ENCODE data around the gene KRT5. TPM values are rescaled to one million over a fixed set of nuclear protein-coding genes. Genes with fewer than 3 reads are reported as not detected.

The KRT5 gene
- total RNA-seq, 1 donor from 2014 or later, result not detected

- ATAC-seq (ENCODE audit: poor library complexity), result no peak
- intact Hi-C loops (cut with DNase I), result no loop called here
These were observed 19.6 kb upstream of the KRT5 start for GRCh38 chr12:52539821-52540173.

GRCh38 chr12:52539083-52539820, 19.1 kb upstream of the KRT5 start:
- DNase-seq (no peak), ATAC-seq (ENCODE audit: poor library complexity) (no peak)
- intact Hi-C loops (cut with DNase I), result no loop called here

More at GRCh38 chr12:52539821-52540173, 19.6 kb upstream of the KRT5 start:
- no peak for DNase-seq

DNA sequence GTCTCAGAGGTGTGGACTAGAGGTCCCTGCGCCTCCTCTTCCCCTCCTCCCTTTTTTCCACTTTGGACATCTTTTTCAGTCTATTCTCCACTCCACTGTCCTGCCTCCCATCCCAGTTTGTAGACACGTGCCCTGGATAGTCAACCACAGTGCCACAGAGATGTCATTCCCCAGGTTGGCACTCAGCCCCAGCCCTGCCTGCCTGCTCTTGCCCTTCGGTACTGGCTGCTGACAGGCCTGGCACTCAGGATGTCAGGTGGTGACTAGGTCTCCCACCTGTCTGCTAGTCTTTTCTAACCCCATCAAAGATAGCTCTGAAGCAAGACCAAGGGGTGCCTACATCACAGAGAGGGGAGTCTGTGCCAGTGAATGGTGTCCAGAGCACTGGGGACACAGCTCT, 16.9 kb upstream of the KRT5 start:
- ATAC-seq (ENCODE audit: poor library complexity) (no peak), DNase-seq (no peak)
- intact Hi-C loops (cut with DNase I), result no loop called here

DNA sequence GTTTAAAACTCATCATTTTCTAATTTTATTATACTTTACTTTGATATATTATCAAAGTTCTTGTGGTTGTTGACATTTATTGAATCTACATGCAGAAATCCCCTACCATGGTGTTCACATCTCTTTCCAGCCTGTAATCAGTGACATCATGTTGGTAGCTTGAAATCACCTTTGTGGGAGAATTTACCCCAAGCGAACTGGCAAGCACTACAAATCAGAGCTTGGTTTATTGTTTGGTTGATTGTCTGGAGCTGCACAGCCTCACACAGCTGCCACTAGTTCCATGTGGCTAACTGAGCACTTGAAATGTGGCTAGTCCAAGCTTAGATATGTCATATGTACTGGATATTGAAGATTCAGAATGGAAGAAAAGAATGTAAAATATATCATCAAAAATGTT, 15.4 kb upstream of the KRT5 start:
- ATAC-seq (ENCODE audit: poor library complexity) (no peak), DNase-seq (no peak)
- intact Hi-C loops (cut with DNase I), result no loop called here

- ATAC-seq (ENCODE audit: poor library complexity) (no peak), DNase-seq (no peak)
- intact Hi-C loops (cut with DNase I), result no loop called here
These were observed 14.3 kb upstream of the KRT5 start for GRCh38 chr12:52534482-52534881.

DNA sequence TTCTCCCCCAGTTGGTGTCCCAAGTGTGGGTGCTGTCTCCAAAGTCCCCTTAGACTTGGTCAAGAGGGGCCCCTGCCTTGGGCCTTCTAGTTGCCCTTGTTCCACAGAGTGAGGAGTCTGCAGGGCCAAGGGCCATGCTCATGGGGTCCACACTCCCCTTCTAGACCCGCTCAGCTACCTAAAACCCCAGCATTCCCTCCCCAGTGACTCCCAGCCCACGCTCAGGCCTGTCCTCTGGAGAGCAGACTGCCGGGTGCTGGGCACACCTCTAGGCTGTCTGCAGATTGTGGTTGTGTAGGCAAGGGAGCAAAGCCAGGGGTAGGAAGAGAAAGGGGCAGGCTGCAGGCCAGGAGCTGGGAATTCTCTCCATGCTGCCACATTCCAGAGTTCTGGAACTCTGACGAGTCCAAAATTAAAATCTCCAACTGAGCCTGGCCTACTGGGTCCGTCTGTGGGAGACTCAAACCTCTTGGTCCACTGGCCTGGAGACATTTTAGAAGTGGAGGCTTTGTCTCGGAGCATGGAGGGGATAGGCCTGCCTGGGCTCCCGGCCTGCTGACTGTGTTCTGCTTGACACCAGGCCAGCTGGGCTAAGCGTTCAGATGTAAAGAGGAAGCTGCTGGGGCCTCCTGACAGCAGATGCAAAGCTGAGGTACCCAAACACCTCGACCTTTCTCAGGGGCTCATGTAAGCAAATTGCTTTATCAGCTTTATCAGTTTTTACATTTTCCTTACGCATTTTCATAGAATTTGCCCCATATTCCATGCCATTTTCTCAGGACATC, 13.7 kb upstream of the KRT5 start:
- intact Hi-C loops (cut with DNase I), result no loop called here
- ATAC-seq (ENCODE audit: poor library complexity), result no peak
- DNase-seq, result no peak

- DNase-seq, result no peak
- no peak for ATAC-seq (ENCODE audit: poor library complexity)
- intact Hi-C loops (cut with DNase I), result no loop called here
These were observed 12.4 kb upstream of the KRT5 start for GRCh38 chr12:52532636-52533035.

DNA sequence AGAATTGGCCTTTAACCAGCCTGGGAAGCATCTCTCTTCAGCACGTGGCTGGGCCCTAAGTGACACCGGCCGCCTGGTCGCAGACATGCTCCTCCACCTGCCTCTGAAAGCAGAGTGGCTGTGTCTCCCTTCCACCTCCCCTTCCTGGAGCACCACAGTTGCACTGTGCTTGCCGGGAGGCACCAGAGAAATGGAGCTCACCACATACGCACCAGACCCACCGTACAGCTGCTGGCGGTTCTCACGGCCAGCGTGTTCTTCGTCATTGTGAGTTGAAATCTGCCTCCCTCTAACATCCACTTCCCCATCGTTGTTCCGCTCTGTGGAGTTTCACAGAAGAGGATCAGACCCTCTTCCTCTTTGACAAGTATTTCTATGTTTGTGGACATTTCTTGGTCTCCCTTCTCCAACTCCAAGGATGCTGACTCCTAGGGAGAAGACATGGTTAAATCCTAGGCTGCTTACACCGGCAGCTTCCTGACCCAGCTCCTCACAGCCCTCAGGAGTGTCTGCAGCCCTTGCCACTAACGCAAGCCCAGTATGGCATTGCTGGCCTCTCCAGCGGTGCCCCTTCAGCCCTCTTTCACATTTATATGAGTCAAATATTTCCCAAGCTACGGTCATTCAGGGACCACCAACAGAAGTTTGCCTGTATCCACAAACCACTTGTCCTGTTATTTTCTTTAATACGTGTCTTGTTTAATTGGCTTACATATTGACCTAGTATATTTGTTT, 11.5 kb upstream of the KRT5 start:
- intact Hi-C loops (cut with DNase I), result no loop called here
- ATAC-seq (ENCODE audit: poor library complexity), result peak; percentile 36
- DNase-seq, result no peak

- intact Hi-C loops (cut with DNase I), result no loop called here
- DNase-seq, result no peak
- ATAC-seq (ENCODE audit: poor library complexity), result no peak
These were observed 10.7 kb upstream of the KRT5 start for GRCh38 chr12:52530905-52531304.

DNA sequence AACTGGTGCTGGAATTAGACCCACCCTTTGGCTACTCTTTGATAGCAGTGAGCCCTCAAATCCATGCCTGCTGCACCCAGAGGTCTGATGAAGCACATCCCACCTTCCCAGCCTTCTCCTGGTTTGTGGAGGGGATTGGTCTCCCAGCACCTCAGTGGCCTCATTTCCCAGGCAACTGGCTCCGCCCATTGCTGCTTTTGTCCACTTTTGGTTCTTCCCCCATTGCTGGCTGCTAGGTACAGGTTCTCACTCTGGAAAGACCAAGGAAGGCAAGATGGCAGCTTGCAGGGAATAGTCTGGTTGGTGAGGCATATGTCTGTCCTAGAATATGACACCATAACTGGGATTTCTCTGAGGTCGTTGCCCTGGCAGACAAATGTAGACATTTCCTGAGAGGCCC, 10.2 kb upstream of the KRT5 start:
- ATAC-seq (ENCODE audit: poor library complexity) (no peak), DNase-seq (no peak)
- intact Hi-C loops (cut with DNase I), result no loop called here

DNA sequence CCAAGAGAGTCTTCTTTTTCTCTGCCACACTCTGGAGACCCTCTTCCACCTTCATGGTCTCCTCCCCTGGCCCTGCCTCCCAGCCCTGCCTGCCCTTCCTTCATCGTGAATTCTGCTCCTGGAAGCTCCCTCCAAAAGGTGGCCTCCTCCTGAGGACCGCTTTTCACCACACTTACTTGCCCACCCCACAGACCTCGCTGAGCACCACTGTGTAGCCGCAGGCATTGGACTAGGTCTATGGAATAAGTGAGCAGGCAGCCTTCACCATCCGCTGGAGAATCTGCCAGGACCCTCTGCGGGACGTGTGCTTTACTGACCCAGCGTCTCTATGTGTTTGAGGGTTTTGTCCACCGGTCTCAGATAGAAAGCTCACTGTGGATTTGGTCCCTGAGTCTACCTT, 9.7 kb upstream of the KRT5 start:
- DNase-seq, result no peak
- intact Hi-C loops (cut with DNase I), result no loop called here
- no peak for ATAC-seq (ENCODE audit: poor library complexity)

DNA sequence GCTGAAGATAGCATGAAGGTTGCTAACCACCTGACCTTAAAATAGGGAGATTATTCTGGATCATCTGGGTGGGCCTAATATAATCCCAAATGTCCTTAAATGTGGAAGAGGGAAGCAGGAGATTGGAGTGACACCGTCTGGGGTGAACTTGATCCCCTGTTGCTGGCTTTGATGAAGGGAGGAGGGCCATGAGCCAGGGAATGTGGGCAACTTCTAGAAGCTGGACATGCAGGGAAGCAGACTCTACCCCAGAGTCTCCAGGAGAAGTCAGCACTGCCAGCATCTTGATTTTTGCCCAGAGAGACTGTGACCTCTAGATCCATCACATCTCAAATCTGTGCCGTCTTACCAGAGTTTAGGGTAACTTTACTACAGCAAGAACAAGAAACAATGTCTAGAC, 9.2 kb upstream of the KRT5 start:
- DNase-seq (no peak), ATAC-seq (ENCODE audit: poor library complexity) (no peak)
- intact Hi-C loops (cut with DNase I), result no loop called here

GRCh38 chr12:52528641-52529143, 8.5 kb upstream of the KRT5 start:
- DNase-seq (no peak), ATAC-seq (ENCODE audit: poor library complexity) (no peak)
- intact Hi-C loops (cut with DNase I), result no loop called here

- no peak for ATAC-seq (ENCODE audit: poor library complexity)
- intact Hi-C loops (cut with DNase I), result no loop called here
- no peak for DNase-seq
These were observed 7.1 kb upstream of the KRT5 start for GRCh38 chr12:52527121-52527800.

GRCh38 chr12:52526511-52526951, 6.3 kb upstream of the KRT5 start:
- no peak for ATAC-seq (ENCODE audit: poor library complexity)

DNA sequence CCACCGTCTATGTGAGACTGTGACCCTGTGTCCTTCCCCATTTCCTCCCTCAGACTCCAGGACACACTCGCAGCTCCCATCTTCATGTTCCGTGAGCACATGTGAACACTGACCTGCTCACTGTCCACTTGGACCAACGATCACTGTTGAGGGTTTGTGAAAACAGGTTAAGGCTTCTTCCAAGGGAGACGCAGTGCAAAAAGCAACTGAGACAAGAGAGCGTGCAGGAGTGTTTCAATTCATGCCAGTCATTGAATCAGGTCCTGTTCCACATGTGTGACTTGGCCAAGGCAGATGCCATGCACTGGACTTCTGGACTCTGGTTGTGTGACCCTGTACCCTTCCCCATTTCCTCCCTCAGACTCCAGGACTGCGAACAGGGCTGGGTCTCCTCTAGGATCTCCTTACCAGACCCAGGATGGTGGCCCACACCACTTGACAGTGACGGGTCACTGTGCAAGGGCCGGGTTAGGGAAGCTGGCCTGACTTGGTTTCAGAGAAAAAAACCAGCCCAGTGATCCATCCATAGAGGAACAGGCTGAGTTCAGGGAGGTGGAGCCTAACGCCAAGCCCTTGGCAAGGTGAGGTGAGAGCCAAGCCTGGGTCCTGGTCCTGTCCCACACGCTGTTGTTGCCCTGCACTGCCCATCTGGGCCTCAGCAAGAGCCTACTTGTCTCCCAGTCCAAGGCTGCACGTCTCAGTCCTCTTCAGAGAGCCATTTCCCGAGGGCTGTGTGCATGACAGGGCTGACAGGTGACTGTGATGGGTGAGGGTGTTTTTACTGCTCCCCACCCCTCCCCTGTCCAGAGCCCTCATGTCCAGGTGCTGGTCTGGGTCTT, 5.7 kb upstream of the KRT5 start:
- intact Hi-C loops (cut with DNase I), result no loop called here
- DNase-seq (no peak), ATAC-seq (ENCODE audit: poor library complexity) (no peak)

More at GRCh38 chr12:52526511-52526951, 6.3 kb upstream of the KRT5 start:
- intact Hi-C loops (cut with DNase I), result no loop called here
- no peak for DNase-seq

GRCh38 chr12:52524898-52525591, 4.9 kb upstream of the KRT5 start:
- DNase-seq (no peak), ATAC-seq (ENCODE audit: poor library complexity) (no peak)
- intact Hi-C loops (cut with DNase I), result no loop called here
